Measurements from ENCODE around the gene NIT2.

Gene NIT2

DNA sequence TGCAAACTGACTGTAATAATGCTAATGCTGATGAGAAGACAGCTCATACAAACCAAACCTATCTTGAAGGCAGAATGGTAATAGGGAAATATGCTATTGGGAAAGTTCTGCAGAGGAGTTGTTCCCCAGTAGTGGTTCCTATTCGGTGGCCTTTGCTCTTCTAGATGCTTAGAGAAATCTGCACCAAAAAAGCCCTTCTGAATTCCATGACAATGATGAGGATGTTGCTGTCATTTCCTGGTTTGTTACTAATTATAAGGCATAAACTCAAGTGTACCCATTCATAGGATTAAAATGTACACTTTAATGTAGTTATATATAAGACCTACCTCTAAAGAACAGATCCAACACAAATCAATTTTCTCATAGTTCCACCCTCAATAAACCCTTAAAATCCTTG is 36.2 kb downstream of the NIT2 start:
- TF ChIP-seq, protein P1, sequence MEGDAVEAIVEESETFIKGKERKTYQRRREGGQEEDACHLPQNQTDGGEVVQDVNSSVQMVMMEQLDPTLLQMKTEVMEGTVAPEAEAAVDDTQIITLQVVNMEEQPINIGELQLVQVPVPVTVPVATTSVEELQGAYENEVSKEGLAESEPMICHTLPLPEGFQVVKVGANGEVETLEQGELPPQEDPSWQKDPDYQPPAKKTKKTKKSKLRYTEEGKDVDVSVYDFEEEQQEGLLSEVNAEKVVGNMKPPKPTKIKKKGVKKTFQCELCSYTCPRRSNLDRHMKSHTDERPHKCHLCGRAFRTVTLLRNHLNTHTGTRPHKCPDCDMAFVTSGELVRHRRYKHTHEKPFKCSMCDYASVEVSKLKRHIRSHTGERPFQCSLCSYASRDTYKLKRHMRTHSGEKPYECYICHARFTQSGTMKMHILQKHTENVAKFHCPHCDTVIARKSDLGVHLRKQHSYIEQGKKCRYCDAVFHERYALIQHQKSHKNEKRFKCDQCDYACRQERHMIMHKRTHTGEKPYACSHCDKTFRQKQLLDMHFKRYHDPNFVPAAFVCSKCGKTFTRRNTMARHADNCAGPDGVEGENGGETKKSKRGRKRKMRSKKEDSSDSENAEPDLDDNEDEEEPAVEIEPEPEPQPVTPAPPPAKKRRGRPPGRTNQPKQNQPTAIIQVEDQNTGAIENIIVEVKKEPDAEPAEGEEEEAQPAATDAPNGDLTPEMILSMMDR (IDR thresholded peaks at IDR 0.05; ENCODE audit: insufficient read depth, missing control alignments), result no peak
- no peak for DNase-seq (ENCODE audit: insufficient read length, low spot score)
- no peak for FAIRE-seq

DNA sequence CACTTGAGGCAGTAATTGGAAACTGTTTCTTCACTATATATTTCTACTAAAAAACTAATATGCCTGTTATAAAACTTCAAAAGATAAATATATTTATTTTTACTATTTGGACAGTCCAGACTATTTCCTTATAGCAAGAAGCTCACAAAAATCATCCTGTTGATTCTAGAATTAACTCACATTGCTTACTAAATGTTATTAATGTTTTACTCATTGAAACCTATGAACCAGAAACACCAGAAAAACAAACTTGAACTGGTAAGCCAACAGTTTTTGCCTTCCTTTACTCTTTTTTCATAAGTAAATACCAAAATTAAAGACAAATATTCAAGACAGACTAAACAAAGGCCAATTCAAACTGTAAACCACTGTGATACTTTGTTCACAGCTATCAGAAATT is 40.0 kb downstream of the NIT2 start:
- no peak for DNase-seq (ENCODE audit: insufficient read length, low spot score)
- no peak for FAIRE-seq
- TF ChIP-seq, protein P1 (IDR thresholded peaks at IDR 0.05; ENCODE audit: insufficient read depth, missing control alignments), result no peak

DNA sequence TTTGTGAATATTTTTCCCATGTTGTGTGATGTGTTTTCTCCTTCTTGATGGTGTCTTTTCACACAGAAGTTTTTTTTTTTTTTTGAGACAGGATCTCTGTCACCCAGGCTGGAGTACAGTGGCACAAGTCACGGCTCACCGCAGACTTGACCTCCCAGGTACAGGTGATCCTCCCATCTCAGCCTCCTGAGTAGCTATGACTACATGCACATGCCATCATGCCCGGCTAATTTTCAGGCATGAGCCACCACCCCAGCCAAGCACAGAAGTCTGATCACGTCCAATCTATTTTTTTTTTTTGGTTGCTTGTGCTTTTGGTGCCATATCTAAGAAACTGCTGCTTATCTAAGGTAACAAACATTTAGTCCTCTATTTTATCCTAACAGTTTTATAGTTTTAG is 41.7 kb downstream of the NIT2 start:
- DNase-seq (ENCODE audit: insufficient read length, low spot score) (no peak), FAIRE-seq (no peak)
- TF ChIP-seq, protein P1 (IDR thresholded peaks at IDR 0.05; ENCODE audit: insufficient read depth, missing control alignments), result no peak

DNA sequence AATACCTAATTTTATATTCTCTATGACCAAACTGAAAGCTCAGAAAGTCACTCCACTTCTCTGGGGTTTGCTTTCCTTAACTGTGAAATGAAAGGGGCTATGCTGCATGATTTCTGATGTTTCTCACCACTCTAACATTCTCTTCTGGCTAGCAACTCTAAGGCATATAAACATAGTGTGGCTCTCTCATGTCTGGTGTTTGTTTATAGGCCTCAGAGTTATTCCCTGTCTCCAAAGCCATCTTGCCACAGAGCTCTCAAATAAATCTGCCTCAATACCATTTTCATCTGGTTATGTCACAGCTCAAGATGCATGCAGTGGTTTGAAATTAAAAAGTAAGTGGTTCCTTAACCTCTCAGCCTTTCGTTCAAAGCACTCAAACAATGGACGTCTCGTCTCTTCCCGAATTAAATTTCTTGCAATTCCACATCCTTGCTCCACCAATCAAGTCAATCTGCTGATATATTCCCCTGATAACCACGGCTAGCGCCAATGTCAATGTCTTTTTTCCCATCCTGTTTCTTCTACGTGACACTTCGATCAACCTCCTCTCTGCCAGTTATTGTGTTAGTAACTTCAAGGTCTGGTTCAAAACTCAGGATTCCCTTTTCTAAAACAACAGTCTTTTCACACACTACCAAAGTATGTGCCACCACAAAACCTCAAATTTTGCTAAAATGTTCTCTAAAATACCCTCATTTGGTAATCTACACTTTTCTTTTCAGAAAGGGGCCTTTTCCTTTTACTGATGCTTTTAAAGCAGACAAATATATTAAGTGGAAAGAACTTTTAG is 50.4 kb downstream of the NIT2 start:
- FAIRE-seq, result no peak

DNA sequence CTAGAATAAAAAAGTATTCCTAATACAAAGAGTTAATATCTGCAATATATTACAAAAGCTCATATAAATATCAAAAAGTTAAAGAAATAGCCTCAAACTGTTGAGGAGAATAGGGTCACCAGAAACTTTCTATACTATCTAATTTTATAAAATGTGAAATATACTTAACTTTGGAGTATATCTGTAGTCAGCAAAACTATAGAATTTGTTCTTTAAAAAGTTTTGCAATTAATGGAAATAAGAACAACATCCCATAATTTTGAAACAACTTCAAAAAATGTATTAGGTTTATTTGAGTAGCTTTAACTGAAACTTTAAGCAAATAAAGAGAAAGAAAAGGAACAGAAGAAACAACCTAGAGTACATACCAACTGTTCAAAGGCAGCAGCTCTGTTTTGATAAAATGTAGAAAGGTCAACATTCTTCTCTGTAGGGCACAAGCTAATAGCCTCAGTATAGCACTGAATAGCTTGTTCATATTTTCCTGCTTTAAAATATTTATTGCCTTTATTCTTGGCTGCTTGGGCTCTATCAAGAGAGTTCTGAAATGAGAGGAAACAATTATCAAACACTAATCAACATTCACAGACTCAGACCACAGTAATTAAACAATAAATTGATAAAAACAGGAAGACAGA is 52.0 kb downstream of the NIT2 start:
- no peak for FAIRE-seq
- TF ChIP-seq, protein P1 (IDR thresholded peaks at IDR 0.05; ENCODE audit: insufficient read depth, missing control alignments), result no peak
- DNase-seq (ENCODE audit: insufficient read length, low spot score), result no peak

More for the DNA sequence above, 50.4 kb downstream of the NIT2 start:
- TF ChIP-seq, protein P1 (IDR thresholded peaks at IDR 0.05; ENCODE audit: insufficient read depth, missing control alignments), result no peak
- no peak for DNase-seq (ENCODE audit: insufficient read length, low spot score)

DNA sequence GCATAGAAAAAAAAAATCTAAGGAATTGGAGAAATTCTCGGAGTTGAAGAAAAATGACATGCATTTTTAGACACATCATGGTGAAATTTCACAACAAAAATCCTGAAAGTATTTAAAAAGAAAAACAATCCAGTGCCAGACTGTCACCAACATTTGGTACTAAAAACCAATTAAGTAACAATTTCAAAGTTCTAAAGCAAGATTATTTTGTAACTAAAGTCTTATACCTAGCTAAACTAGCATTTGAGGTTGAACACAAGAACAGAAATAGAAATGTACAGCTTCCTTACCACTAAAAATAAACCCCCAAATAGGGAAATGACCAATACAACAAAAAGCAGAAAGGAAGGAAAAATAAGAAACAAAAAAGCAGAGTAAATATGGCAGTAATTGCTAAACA is 54.5 kb downstream of the NIT2 start:
- no peak for FAIRE-seq
- no peak for DNase-seq (ENCODE audit: insufficient read length, low spot score)
- TF ChIP-seq, protein P1 (IDR thresholded peaks at IDR 0.05; ENCODE audit: insufficient read depth, missing control alignments), result no peak

Measured in D721Med (cell line).